ENCODE data around the gene ORM1. TPM values are rescaled to one million over a fixed set of nuclear protein-coding genes. Genes with fewer than 3 reads are reported as not detected.
A peak's percentile ranks its signal among the peaks of the same experiment; 100 is the strongest.

The ORM1 gene
- total RNA-seq, 5 donors from 2014 or later (not counting 1 experiment from before 2014, with no cell fraction given): 4.2 to 8.3 (median 6.2) TPM; not detected in 2

- 0% methylated on average over 2 of the region's 2 CpGs for WGBS (ENCODE audit: insufficient coverage)
- H3K27ac ChIP-seq (ENCODE audit: low read length): peak overlapping the region; percentile 79
Observed at GRCh38 chr9:114363424-114363823, 40.5 kb downstream of the ORM1 start.

GRCh38 chr9:114364134-114365041 lies 41.5 kb downstream of the ORM1 start:
- H3K36me3 Mint-ChIP-seq: peaks cover 70% of the 10 kb centered on the region
- WGBS (ENCODE audit: insufficient coverage): 70% methylated on average over 2 of the region's 6 CpGs
- no peaks in the 10 kb centered on the region for H3K27me3 Mint-ChIP-seq
- ChIA-PET POLR2A (interaction anchor here (0.6 to 1.5 kb wide), 5 partner anchors 9 to 34 kb away, joined by 3 to 6 read pairs (median 5); no protein-coding TSS in a partner anchor), CTCF (interaction anchor here in 1 of 2 donors (1.1 to 4.7 kb wide), 3 partner anchors 24 to 41 kb away, joined by 4 to 25 read pairs (median 5); partner anchors contain the start of gene AKNA)
- H3K4me1 Mint-ChIP-seq: peaks cover 84 to 93% (median 90%) of the 10 kb centered on the region in 3 donors
- no peaks in the 10 kb centered on the region for H3K9me3 Mint-ChIP-seq
- H3K4me3 Mint-ChIP-seq: peak overlapping the region; percentile 6 to 60 (median 47)
- H3K4me3 ChIP-seq (ENCODE audit: control insufficient read depth in 1 of 2, extremely low read depth in 1 of 2, low read length in 1 of 2): no peak overlapping the region
- peak overlapping the region; percentile 79 for H3K27ac ChIP-seq (ENCODE audit: low read length)
- H3K36me3 ChIP-seq (ENCODE audit: control insufficient read depth in 2 of 2, extremely low read depth in 1 of 2, insufficient read depth in 1 of 2, low read length in 1 of 2): peaks cover 14 to 96% of the 10 kb centered on the region in 2 donors
- ATAC-seq (replicated peaks in 1 of 4) (no peak), DNase-seq (no peak)
- no peaks in the 10 kb centered on the region for H3K9me3 ChIP-seq
- H3K4me1 ChIP-seq (ENCODE audit: control insufficient read depth in 1 of 2, extremely low read depth in 1 of 2, insufficient read depth in 2 of 2, low read length in 2 of 2): peaks cover 57 to 95% of the 10 kb centered on the region in 2 experiments
- no peaks in the 10 kb centered on the region for H3K27me3 ChIP-seq (replicated peaks in 1 of 2; ENCODE audit: control insufficient read depth in 2 of 2, extremely low read depth in 1 of 2, insufficient read depth in 2 of 2, low read length in 1 of 2)
- H3K27ac Mint-ChIP-seq: peak overlapping the region; percentile 95 to 96

More at GRCh38 chr9:114363424-114363823, 40.5 kb downstream of the ORM1 start:
- Mint-ChIP-seq H3K27ac (peak overlapping the region; percentile 95 to 96), H3K4me3 (peak overlapping the region; percentile 28 to 60 (median 47)), H3K9me3 (no peaks in the 10 kb centered on the region), H3K36me3 (peaks cover 71% of the 10 kb centered on the region), H3K4me1 (peaks cover 85 to 90% (median 86%) of the 10 kb centered on the region in 3 donors), H3K27me3 (no peaks in the 10 kb centered on the region)
- ATAC-seq (replicated peaks in 1 of 4) (peak; percentile 41 to 60 (median 49)), DNase-seq (peak in 13 of 35 experiments; percentile 17 to 73 (median 41))
- Histone ChIP-seq H3K27me3 (replicated peaks in 1 of 2; ENCODE audit: control insufficient read depth in 2 of 2, extremely low read depth in 1 of 2, insufficient read depth in 2 of 2, low read length in 1 of 2) (no peaks in the 10 kb centered on the region), H3K9me3 (no peaks in the 10 kb centered on the region), H3K4me1 (ENCODE audit: control insufficient read depth in 1 of 2, extremely low read depth in 1 of 2, insufficient read depth in 2 of 2, low read length in 2 of 2) (peaks cover 47 to 90% of the 10 kb centered on the region in 2 experiments), H3K36me3 (ENCODE audit: control insufficient read depth in 2 of 2, extremely low read depth in 1 of 2, insufficient read depth in 1 of 2, low read length in 1 of 2) (peaks cover 17 to 97% of the 10 kb centered on the region in 2 donors), H3K4me3 (ENCODE audit: control insufficient read depth in 1 of 2, extremely low read depth in 1 of 2, low read length in 1 of 2) (no peak overlapping the region)
- ChIA-PET CTCF (interaction anchor here in 1 of 2 donors (0.7 to 1.9 kb wide), 3 partner anchors 9 to 42 kb away, joined by 3 to 5 read pairs (median 3); no protein-coding TSS in a partner anchor), POLR2A (interaction anchor here (0.6 to 1.5 kb wide), 4 partner anchors 8 to 22 kb away, joined by 3 to 5 read pairs (median 4); no protein-coding TSS in a partner anchor)

GRCh38 chr9:114365194-114365593 lies 42.3 kb downstream of the ORM1 start:
- H3K27ac ChIP-seq (ENCODE audit: low read length): peak overlapping the region; percentile 79
- POLR2A ChIA-PET: interaction anchor here (0.6 to 2.7 kb wide), 6 partner anchors 17 to 286 kb away, joined by 3 to 16 read pairs (median 5); no protein-coding TSS in a partner anchor
- no CpG with 5 or more reads among the region's 2 CpGs for WGBS (ENCODE audit: insufficient coverage)
- peak overlapping the region; percentile 95 to 96 for H3K27ac Mint-ChIP-seq
- peaks cover 13 to 96% of the 10 kb centered on the region in 2 donors for H3K36me3 ChIP-seq (ENCODE audit: control insufficient read depth in 2 of 2, extremely low read depth in 1 of 2, insufficient read depth in 1 of 2, low read length in 1 of 2)
- DNase-seq (no peak), ATAC-seq (replicated peaks in 1 of 4) (no peak)
- no peaks in the 10 kb centered on the region for H3K27me3 Mint-ChIP-seq
- H3K4me1 ChIP-seq (ENCODE audit: control insufficient read depth in 1 of 2, extremely low read depth in 1 of 2, insufficient read depth in 2 of 2, low read length in 2 of 2): peaks cover 65 to 95% of the 10 kb centered on the region in 2 experiments
- H3K27me3 ChIP-seq (replicated peaks in 1 of 2; ENCODE audit: control insufficient read depth in 2 of 2, extremely low read depth in 1 of 2, insufficient read depth in 2 of 2, low read length in 1 of 2): no peaks in the 10 kb centered on the region
- no peaks in the 10 kb centered on the region for H3K9me3 ChIP-seq
- no peak overlapping the region for H3K4me3 ChIP-seq (ENCODE audit: control insufficient read depth in 1 of 2, extremely low read depth in 1 of 2, low read length in 1 of 2)
- H3K4me1 Mint-ChIP-seq: peaks cover 86 to 95% (median 91%) of the 10 kb centered on the region in 3 donors
- CTCF ChIA-PET: interaction anchor here (0.7 to 4.7 kb wide), 4 partner anchors 19 to 288 kb away, joined by 3 to 25 read pairs (median 4); partner anchors contain the start of gene AKNA (in 1 of the 2)
- H3K4me3 Mint-ChIP-seq: peak overlapping the region in 1 of 3 donors; percentile 60
- H3K36me3 Mint-ChIP-seq: peaks cover 68% of the 10 kb centered on the region
- no peaks in the 10 kb centered on the region for H3K9me3 Mint-ChIP-seq

- Histone ChIP-seq H3K4me1 (ENCODE audit: control insufficient read depth in 1 of 2, extremely low read depth in 1 of 2, insufficient read depth in 2 of 2, low read length in 2 of 2) (peaks cover 78 to 95% of the 10 kb centered on the region in 2 experiments), H3K27ac (ENCODE audit: low read length) (peak overlapping the region; percentile 96), H3K9me3 (no peaks in the 10 kb centered on the region), H3K36me3 (ENCODE audit: control insufficient read depth in 2 of 2, extremely low read depth in 1 of 2, insufficient read depth in 1 of 2, low read length in 1 of 2) (peaks cover 7 to 95% of the 10 kb centered on the region in 2 donors), H3K27me3 (replicated peaks in 1 of 2; ENCODE audit: control insufficient read depth in 2 of 2, extremely low read depth in 1 of 2, insufficient read depth in 2 of 2, low read length in 1 of 2) (no peaks in the 10 kb centered on the region), H3K4me3 (ENCODE audit: control insufficient read depth in 1 of 2, extremely low read depth in 1 of 2, low read length in 1 of 2) (no peak overlapping the region)
- CTCF ChIA-PET: interaction anchor here (0.6 to 4.7 kb wide), 5 partner anchors 19 to 287 kb away, joined by 3 to 25 read pairs (median 5); partner anchors contain the start of gene AKNA (in 1 of the 2)
- peaks cover 57% of the 10 kb centered on the region for H3K36me3 Mint-ChIP-seq
- DNase-seq: peak in 25 of 35 experiments; percentile 39 to 84 (median 54)
- peaks cover 82 to 94% (median 89%) of the 10 kb centered on the region in 3 donors for H3K4me1 Mint-ChIP-seq
- 5% methylated on average over 5 of the region's 10 CpGs for WGBS (ENCODE audit: insufficient coverage)
- H3K27me3 Mint-ChIP-seq: no peaks in the 10 kb centered on the region
- peak overlapping the region; percentile 53 to 77 (median 59) for H3K4me3 Mint-ChIP-seq
- POLR2A ChIA-PET: interaction anchor here (0.9 to 2.7 kb wide), 5 partner anchors 17 to 22 kb away, joined by 3 to 16 read pairs (median 6); partner anchors contain the start of gene AKNA (in 1 of the 2)
- peak; percentile 60 to 82 (median 63) for ATAC-seq (replicated peaks in 1 of 4)
- H3K9me3 Mint-ChIP-seq: no peaks in the 10 kb centered on the region
- H3K27ac Mint-ChIP-seq: peak overlapping the region; percentile 93 to 97
Observed at GRCh38 chr9:114366334-114367128, 43.6 kb downstream of the ORM1 start.

GRCh38 chr9:114367366-114367765 lies 44.5 kb downstream of the ORM1 start:
- Histone ChIP-seq H3K36me3 (ENCODE audit: control insufficient read depth in 2 of 2, extremely low read depth in 1 of 2, insufficient read depth in 1 of 2, low read length in 1 of 2) (peaks cover 6 to 88% of the 10 kb centered on the region in 2 donors), H3K27me3 (replicated peaks in 1 of 2; ENCODE audit: control insufficient read depth in 2 of 2, extremely low read depth in 1 of 2, insufficient read depth in 2 of 2, low read length in 1 of 2) (no peaks in the 10 kb centered on the region), H3K4me3 (ENCODE audit: control insufficient read depth in 1 of 2, extremely low read depth in 1 of 2, low read length in 1 of 2) (no peak overlapping the region), H3K4me1 (ENCODE audit: control insufficient read depth in 1 of 2, extremely low read depth in 1 of 2, insufficient read depth in 2 of 2, low read length in 2 of 2) (peaks cover 85 to 95% of the 10 kb centered on the region in 2 experiments), H3K9me3 (no peaks in the 10 kb centered on the region), H3K27ac (ENCODE audit: low read length) (peak overlapping the region; percentile 96)
- Mint-ChIP-seq H3K36me3 (peaks cover 56% of the 10 kb centered on the region), H3K4me1 (peaks cover 85 to 95% (median 90%) of the 10 kb centered on the region in 3 donors), H3K4me3 (peak overlapping the region; percentile 53 to 77 (median 59)), H3K27ac (peak overlapping the region; percentile 93 to 97), H3K27me3 (no peaks in the 10 kb centered on the region), H3K9me3 (no peaks in the 10 kb centered on the region)
- DNase-seq (no peak), ATAC-seq (replicated peaks in 1 of 4) (no peak)
- 51% methylated on average over 4 of the region's 6 CpGs for WGBS (ENCODE audit: insufficient coverage)
- ChIA-PET CTCF (interaction anchor here (0.5 to 4.7 kb wide), 8 partner anchors 18 to 286 kb away, joined by 3 to 25 read pairs (median 4); partner anchors contain the start of gene AKNA (in 1 of the 2)), POLR2A (interaction anchor here in 1 of 2 donors (1.2 to 2.7 kb wide), 4 partner anchors 16 to 30 kb away, joined by 3 to 16 read pairs (median 6); partner anchors contain the start of gene AKNA)

All from T-cell (primary cell).